Measurements from ENCODE around the gene LMNA.
"Not testable (repeated sequence)": the region's sequence is repeated elsewhere in the genome, so short reads cannot be mapped to it uniquely, and the experiment has no call there.

DNA sequence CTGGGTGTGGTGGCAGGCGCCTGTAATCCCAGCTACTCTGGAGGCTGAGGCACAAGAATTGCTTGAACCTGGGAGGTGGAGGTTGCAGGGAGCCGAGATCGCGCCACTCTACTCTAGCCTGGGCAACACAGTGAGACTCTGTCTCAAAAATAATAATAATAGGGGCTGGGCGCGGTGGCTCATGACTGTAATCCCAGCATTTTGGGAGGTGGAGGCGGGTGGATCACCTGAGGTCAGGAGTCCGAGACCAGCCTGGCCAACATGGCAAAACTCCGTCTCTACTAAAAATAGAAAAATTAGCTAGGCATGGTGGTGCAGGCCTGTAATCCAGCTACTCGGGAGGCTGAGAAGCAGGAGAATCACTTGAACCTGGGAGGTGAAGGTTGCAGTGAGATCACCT, 11.0 kb downstream of the LMNA start:
- not testable (repeated sequence) for TF ChIP-seq POLR2AphosphoS5 (IDR thresholded peaks at IDR 0.05)
- TF ChIP-seq, protein P1, sequence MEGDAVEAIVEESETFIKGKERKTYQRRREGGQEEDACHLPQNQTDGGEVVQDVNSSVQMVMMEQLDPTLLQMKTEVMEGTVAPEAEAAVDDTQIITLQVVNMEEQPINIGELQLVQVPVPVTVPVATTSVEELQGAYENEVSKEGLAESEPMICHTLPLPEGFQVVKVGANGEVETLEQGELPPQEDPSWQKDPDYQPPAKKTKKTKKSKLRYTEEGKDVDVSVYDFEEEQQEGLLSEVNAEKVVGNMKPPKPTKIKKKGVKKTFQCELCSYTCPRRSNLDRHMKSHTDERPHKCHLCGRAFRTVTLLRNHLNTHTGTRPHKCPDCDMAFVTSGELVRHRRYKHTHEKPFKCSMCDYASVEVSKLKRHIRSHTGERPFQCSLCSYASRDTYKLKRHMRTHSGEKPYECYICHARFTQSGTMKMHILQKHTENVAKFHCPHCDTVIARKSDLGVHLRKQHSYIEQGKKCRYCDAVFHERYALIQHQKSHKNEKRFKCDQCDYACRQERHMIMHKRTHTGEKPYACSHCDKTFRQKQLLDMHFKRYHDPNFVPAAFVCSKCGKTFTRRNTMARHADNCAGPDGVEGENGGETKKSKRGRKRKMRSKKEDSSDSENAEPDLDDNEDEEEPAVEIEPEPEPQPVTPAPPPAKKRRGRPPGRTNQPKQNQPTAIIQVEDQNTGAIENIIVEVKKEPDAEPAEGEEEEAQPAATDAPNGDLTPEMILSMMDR (IDR thresholded peaks at IDR 0.05): not testable (repeated sequence)

Data from stomach (tissue), 4 donors.